Measurements from ENCODE around the gene JMJD8. TPM values are rescaled to one million over a fixed set of nuclear protein-coding genes. Genes with fewer than 3 reads are reported as not detected.

The JMJD8 gene
- total and polyA plus RNA-seq, 9 of the 15 experiments (the other 6 are each of a cell fraction or from before 2014, with no cell fraction given), result 1.2 to 50.6 (median 29.3) TPM

GRCh38 chr16:642189-643049, 41.7 kb downstream of the JMJD8 start (continued):
- TF ChIP-seq JUN (IDR thresholded peaks at IDR 0.05; ENCODE audit: borderline replicate concordance, low read depth, low read length), result no peak
- TF ChIP-seq JUN (CRISPR knock-in tag; IDR thresholded peaks at IDR 0.05; ENCODE audit: borderline replicate concordance), result no peak
- no peak for TF ChIP-seq KLF6 (CRISPR knock-in tag; IDR thresholded peaks at IDR 0.05; ENCODE audit: borderline replicate concordance)
- TF ChIP-seq MAFF (IDR thresholded peaks at IDR 0.05; ENCODE audit: low read length), result no peak
- peak; percentile 50 for TF ChIP-seq KDM5B (IDR thresholded peaks at IDR 0.05; ENCODE audit: insufficient replicate concordance, low read depth, low read length)
- TF ChIP-seq SAP30 (IDR thresholded peaks at IDR 0.05; ENCODE audit: borderline replicate concordance, insufficient read depth, low read depth, low read length, poor library complexity, severe bottlenecking), result no peak
- no peak for TF ChIP-seq MBD1 (CRISPR knock-in tag; IDR thresholded peaks at IDR 0.05)
- peak; percentile 83 for TF ChIP-seq ZNF740 (CRISPR knock-in tag; IDR thresholded peaks at IDR 0.05)
- peak in 1 of 2 experiments; percentile 70; a peak in 2 of 4 replicates for TF ChIP-seq ZNF740 (tag; IDR thresholded peaks at IDR 0.05)
- no peak for TF ChIP-seq ARNT (IDR thresholded peaks at IDR 0.05)
- no peak for TF ChIP-seq ILF3 (IDR thresholded peaks at IDR 0.05; ENCODE audit: borderline replicate concordance)
- TF ChIP-seq PTRF (tag; IDR thresholded peaks at IDR 0.05), result no peak
- TF ChIP-seq ETV1 (tag; conservative IDR thresholded peaks at IDR 0.05; ENCODE audit: low read depth), result peak; percentile 44; the same call in 1 of the 2 replicates
- no peak for TF ChIP-seq ZNF384 (IDR thresholded peaks at IDR 0.05; ENCODE audit: low read depth, low read length)
- peak in 1 of 3 experiments; percentile 60; a peak in 2 of 6 replicates for TF ChIP-seq ZBTB11 (CRISPR knock-in tag; IDR thresholded peaks at IDR 0.05)
- TF ChIP-seq ZBTB43 (CRISPR knock-in tag; IDR thresholded peaks at IDR 0.05), result no peak
- no peak for TF ChIP-seq MAFK (IDR thresholded peaks at IDR 0.05; ENCODE audit: low read length)

Measured in K562 (cell line).